ENCODE results near the gene OR2T4.

The OR2T4 gene, protein sequence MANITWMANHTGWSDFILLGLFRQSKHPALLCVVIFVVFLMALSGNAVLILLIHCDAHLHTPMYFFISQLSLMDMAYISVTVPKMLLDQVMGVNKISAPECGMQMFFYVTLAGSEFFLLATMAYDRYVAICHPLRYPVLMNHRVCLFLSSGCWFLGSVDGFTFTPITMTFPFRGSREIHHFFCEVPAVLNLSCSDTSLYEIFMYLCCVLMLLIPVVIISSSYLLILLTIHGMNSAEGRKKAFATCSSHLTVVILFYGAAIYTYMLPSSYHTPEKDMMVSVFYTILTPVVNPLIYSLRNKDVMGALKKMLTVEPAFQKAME

DNA sequence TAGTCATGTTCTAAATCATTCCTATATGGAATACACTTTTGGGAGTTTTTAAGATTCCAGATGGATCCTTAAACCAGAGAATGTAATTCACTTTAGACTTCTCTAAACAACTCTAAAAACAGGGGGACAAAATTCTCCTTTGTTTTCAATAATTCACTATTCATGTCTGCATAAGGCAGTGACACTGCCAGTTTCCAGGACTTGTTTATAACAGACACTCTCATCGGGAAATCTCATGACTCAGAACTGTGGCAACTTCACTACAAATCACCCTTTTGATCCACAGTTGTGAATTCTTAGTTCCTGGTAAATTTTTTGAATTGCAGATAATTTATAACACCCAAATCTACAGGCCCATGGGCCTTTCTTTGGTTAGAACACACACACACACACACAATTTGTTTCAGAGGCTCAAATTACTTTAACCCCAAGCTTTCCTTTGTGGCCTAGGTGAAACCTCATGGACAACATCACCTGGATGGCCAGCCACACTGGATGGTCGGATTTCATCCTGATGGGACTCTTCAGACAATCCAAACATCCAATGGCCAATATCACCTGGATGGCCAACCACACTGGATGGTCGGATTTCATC lies at the start of gene OR2T4:
Gene OR2T4 (plus strand): TSS at position 545 of the 595 bp plus-strand sequence. CDS start 0 bp downstream, at position 545.
- DNase-seq (ENCODE audit: extremely low read depth in 1 of 2, low read depth in 1 of 2), result no peak

DNA sequence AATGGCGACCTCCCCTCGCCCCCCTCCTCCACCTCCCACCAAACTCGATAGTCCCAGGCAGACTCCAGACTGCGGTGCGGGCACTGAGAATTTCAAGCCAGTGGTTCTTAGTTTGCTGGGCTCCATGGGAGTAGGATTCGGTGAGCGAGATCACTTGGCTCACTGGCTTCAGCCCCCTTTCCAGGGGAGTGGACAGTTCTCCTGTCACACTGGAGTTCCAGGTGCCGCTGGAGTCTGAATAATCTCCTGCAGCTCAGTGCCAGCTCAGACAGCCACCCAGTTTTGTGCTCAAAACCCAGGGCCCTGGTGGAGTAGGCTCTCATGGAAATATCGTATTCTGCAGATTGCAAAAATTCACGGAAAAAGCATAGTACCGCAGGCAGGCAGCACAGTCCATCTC lies 44.7 kb upstream of the OR2T4 start:
- DNase-seq (ENCODE audit: extremely low read depth in 1 of 2, low read depth in 1 of 2), result no peak

DNA sequence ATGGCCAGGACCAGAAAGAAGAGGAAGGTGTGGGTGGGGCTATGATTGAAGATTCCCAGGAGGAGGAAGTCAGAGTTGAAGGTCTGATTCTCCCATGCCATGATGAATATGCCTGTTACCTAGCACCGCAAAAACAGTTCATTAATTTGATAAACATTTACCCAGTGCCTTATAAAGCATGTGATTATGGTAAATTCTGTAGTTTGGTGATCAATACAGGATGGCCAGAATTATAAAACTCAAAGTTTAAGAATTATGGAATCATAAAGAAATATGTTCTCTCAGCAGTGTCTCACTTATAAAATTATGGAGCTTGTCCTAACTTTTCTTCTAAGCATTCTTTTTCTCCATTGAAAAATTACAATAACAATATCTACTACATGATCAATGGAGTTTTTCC lies 37.0 kb upstream of the OR2T4 start, which contains the start of gene OR2M7:
Gene OR2M7 (minus strand): TSS at position 101 of the 400 bp plus-strand sequence. CDS start 0 bp downstream, at position 101.
- no peak for DNase-seq (ENCODE audit: extremely low read depth in 1 of 2, low read depth in 1 of 2)

DNA sequence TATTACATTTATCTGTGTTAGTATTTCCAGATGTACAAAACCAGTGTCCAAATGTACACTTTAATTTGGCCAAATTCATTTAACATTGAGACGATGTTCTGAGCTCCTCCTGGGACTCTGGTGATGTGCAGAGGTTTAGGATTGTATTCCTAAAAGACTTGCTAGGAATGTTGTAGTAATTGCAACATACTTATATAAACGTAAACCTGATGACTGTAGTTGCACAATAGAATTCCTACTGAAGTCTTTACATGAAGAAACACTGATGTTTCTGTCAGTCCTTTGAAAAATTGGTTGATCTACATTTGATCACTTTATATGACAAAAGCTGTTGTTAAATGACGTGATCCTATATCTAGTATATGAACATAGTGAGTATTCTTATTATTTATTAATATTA lies 18.0 kb upstream of the OR2T4 start:
- no peak for DNase-seq (ENCODE audit: extremely low read depth in 1 of 2, low read depth in 1 of 2)

DNA sequence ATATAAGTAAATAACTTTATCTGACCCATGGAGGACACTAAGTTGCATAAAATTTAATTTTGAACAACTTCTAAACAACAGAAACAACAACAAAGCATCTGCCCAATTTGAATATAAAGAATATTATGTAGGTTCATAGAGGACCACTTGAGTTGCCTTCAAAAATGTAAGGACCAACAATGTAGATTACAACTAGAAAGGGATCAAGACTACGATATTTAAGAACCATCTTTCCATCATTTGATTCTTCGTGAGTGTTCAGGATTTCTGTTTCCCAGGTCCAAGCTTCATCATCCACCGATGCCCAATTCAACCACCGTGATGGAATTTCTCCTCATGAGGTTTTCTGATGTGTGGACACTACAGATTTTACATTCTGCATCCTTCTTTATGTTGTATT lies 13.0 kb upstream of the OR2T4 start, which contains the start of gene OR14C36:
Gene OR14C36 (plus strand): TSS at position 301 of the 400 bp plus-strand sequence. CDS start 0 bp downstream, at position 301.
- DNase-seq (ENCODE audit: extremely low read depth in 1 of 2, low read depth in 1 of 2), result no peak

DNA sequence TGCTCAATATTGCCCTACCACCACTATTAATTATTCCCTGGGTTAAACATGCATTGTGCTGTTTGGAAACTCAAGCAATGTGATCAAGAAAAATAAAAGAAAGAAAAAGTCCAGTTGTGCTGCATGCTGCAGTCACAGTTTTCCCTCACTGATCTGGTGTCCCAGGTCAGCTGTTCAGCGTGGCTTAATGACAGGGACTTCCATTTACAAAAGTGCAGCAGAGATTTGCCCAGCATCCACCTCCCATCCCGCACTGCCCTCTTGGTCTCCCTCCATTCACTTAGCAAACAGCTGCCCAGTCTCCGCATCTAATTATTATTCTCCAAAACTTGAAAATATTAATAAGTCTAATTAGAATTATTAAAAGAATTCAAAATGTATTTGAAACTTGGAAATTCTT lies 2.0 kb upstream of the OR2T4 start:
- DNase-seq (ENCODE audit: extremely low read depth in 1 of 2, low read depth in 1 of 2), result no peak

DNA sequence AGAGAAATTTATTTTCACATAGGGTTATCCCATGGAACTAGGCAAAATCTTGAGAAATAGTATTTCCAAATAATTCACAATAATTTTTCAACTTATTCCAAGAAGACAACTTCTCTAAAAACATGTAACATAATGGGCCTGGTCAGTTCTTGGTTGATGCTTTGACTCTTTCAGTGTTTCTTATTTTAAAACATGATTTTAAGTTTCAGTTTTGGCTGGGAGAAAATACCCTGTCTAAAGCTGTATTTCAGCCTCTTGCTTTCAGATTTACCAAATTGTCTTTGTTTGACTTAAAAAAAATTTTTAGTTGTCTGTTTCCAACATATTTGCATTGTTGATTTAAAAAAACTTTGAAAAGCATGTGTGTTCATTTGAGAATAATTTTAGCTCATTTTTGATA lies 5.1 kb downstream of the OR2T4 start:
- DNase-seq (ENCODE audit: extremely low read depth in 1 of 2, low read depth in 1 of 2), result no peak

DNA sequence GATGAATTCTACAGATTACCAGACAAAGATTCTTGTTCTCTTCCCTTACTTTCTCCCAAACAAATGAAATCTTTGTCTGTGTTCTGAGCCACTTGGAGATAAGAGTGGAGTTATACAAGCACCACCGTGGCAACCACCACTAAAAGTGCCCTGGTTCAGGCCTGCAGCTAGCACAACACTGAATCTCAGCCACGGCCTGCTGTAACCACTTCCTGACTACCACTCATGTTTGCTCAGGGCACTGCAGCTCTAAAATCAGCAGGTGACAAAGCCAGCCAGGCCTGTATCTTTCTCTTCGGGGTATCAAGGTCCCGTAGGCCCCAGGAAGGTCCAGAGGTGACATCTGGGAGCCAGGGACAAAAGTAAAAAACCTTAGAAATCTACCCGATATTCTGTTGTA lies 10.9 kb downstream of the OR2T4 start:
- no peak for DNase-seq (ENCODE audit: extremely low read depth in 1 of 2, low read depth in 1 of 2)

DNA sequence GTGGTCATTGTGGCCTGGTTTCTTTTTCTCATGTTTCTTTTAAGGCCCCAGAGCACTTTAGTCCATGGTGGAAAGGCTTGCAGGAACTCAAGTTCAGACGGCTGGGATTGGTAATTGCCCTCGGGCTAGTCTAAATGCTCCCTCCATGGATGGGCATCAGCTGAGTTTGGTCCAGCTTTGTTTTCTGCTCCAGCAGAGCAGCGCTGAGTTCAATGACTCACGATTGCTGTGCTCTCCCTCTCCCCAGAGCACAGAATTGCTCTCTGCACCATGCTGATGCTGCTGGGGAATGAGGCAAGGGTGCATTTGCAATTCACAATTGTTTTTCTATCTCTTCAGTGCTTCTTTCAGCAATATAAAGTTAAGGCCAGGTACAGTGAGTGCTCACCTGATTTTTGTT lies 12.3 kb downstream of the OR2T4 start:
- no peak for DNase-seq (ENCODE audit: extremely low read depth in 1 of 2, low read depth in 1 of 2)

DNA sequence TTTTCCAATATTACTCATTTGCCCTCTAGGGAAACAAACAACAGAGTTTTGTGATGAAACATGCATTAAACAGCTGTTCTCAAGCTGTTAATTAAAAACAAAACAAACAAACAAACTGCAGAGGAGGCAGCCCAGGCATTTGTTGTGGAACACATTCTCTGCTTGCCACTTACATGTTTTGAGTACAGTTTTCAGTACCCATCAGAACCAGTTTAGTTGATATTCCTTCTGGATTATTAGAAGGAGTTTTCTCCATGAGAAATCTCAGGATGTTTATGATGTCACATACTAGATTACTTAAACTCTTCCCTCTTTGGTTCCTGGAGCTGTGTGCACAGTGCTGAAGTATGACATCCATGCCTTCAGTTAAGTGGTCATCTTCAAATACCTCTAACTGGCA lies 14.0 kb downstream of the OR2T4 start, which contains the start of gene OR2T6:
Gene OR2T6 (plus strand): TSS at position 301 of the 400 bp plus-strand sequence. CDS start 11,863 bp downstream, outside the sequence.
- no peak for DNase-seq (ENCODE audit: extremely low read depth in 1 of 2, low read depth in 1 of 2)

DNA sequence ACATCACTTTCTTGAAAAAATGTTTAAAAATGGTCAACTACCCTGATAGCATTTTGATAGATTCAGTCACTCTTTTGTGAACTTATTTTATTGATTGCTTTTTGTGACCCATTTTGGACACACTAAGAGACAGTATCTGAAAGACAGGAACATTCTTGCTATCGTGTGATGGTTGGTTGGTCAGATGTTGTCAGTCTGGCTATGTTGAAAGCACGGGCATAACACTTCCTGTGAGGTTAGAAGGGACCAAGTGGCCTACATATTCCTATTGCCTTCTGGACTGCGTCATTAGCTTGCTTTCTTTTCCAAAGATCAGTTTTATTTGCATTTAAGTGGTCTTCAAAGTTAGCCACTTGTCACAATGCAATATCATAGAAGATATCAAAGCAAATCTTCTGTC lies 15.5 kb downstream of the OR2T4 start:
- no peak for DNase-seq (ENCODE audit: extremely low read depth in 1 of 2, low read depth in 1 of 2)

DNA sequence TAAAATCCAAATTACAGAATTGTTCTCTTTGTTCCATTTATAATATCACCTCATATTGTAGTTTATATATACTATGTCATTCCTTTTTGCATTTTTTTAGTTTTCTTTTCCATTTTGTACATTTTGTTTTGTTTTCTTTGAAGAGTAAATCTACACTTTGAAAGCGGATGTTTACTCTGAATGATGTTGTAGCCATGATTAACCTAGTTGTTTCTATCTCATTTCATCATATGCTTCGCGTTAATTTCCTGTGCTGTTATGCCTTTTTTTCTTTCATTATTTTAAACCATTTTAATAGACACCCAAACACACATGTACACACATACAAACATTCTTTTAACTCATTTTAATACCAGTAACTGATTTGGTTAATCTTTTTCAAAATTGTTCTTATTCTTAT lies 19.4 kb downstream of the OR2T4 start:
- DNase-seq (ENCODE audit: extremely low read depth in 1 of 2, low read depth in 1 of 2), result no peak

DNA sequence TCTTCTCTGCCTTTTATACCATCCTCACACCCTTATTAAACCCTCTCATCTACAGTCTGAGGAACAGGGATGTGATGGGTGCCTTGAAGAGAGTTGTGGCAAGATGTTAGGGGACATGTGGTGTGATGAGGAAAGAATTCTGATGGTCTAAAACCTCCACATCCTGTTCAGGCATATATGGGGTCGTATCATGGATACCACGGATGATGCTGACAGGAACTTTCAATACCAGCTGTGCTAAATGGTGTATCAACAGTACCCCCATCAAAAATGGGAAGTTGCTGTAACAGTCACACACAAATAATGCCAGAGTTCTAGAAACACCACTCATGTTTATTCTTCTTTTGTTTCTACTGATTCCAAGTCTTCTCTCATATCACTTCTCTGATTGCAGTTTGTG lies 27.0 kb downstream of the OR2T4 start:
- DNase-seq (ENCODE audit: extremely low read depth in 1 of 2, low read depth in 1 of 2), result no peak

DNA sequence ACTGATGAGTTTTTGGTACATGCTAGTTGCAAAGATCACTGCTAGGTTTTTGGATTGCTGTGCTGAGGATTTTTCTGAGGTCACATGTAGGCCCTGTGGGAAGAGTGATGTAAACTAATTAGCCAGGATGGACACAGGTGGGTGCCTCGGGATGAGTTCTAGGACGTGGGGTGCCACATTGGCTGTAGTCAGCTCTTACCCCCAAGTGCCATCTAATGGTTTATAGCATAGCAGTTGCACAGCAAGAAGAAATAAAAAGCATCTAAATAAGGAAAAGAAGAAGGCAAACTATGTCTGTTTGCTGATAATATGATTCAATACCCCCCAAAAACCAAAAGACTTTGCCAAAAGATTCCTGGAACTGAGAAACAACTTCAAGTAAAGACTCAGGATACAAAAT lies 31.6 kb downstream of the OR2T4 start:
- no peak for DNase-seq (ENCODE audit: extremely low read depth in 1 of 2, low read depth in 1 of 2)

DNA sequence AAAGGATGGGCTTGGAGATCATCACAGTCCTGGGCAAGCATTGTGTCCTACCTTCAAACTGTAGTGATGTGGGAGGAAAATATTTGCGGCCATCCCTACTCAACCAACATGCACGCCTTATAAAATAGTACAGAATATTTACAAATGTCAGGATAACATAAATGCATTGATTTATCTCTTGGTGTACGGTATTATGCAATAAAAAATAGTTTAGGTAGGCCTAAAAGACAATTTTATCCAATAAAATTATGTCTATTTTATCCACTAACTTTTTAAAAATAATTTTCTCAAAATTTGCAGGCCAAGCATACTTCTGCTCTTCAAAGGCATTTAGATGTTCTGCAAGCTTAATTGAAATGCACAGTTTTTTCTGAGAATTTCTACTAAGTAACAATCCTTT lies 41.3 kb downstream of the OR2T4 start, which contains the start of gene OR2T1:
Gene OR2T1 (plus strand): TSS at position 301 of the 400 bp plus-strand sequence. CDS start 3,100 bp downstream, outside the sequence.
- DNase-seq (ENCODE audit: extremely low read depth in 1 of 2, low read depth in 1 of 2), result no peak

DNA sequence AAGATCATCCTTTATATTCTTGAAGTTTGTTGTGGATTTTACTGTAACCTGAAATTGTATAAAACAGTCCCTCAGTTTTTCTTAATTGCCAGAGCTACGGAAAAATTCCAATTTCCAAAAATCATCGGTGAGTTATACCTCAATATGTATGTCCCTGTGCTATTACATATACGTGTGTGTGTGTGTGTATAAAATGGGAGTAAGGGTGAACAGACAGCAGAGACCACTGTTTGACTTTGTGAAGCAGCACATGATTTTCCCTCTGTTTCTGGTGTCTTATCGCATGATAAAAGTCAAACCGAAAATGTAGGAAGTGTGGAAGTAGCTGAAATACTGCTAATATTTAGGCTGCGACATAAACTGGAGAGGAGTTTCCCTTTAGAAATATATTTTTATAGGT lies 42.6 kb downstream of the OR2T4 start:
- no peak for DNase-seq (ENCODE audit: extremely low read depth in 1 of 2, low read depth in 1 of 2)

DNA sequence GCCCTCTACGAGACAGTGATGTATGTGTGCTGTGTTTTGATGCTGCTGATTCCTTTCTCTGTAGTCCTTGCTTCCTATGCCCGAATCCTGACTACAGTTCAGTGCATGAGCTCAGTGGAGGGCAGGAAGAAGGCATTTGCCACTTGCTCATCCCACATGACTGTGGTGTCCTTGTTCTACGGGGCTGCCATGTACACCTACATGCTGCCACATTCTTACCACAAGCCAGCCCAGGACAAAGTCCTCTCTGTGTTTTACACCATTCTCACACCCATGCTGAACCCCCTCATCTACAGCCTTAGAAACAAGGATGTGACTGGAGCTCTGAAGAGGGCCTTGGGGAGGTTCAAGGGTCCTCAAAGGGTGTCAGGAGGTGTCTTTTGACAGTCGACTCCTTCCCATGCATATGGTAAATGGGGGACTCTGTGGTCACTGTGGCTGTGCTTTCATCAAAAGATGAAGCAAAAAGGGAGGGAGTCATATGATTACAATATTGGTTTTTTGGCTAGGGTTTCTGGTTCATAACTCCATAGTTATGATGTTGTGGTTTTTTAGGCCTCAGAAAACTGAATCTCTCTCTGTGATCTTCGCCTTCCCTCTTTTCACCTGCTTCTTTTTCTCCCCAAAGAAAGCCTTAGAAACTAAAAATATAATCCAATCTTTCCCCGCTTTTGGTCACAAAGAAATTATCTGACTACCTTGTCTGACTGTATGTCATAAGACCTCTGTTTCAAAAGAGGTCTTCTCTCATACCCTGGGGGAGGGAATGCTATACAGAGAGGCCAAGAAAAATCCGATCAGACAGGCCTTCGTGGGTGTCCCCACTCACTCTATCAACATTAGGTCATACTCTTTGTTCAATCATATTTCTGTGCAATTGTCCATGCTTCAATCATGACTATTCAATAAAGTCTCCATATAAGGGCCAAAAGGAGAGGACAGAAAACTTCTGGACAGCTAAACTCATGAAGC lies 45.5 kb downstream of the OR2T4 start:
- DNase-seq (ENCODE audit: extremely low read depth in 1 of 2, low read depth in 1 of 2), result no peak

Measured in activated CD8-positive, alpha-beta memory T cell treated with anti-CD3 and anti-CD28 coated beads for 1 hour (primary cell).